ELR (cell line): Measurements from ENCODE around the gene RBM12.
"Not testable (repeated sequence)": the region's sequence is repeated elsewhere in the genome, so short reads cannot be mapped to it uniquely, and the experiment has no call there.

Experiments used
- DNase-seq: peaks from one replicate; pipeline ENCODE4 v3.0.0-alpha.2; 2015; ENCODE audit warnings: low read depth

RBM12 gene

GRCh38 chr20:35664466-35665206, at the start of gene RBM12, which contains the start of gene CPNE1:
TSS of gene RBM12 (minus strand) at chr20:35664900. CDS start at chr20:35655322, 9,578 bp downstream.
TSS of gene CPNE1 (minus strand) at chr20:35664900. CDS start at chr20:35632923, 31,977 bp downstream.
- peak; percentile 97 for DNase-seq

GRCh38 chr20:35714127-35714526, 49.4 kb upstream of the RBM12 start:
- DNase-seq, result no peak

- DNase-seq, result not testable (repeated sequence)
These were observed 48.4 kb upstream of the RBM12 start for GRCh38 chr20:35713120-35713519.

GRCh38 chr20:35711588-35712209, 47.0 kb upstream of the RBM12 start:
- DNase-seq, result no peak

- no peak for DNase-seq
These were observed 46.3 kb upstream of the RBM12 start for GRCh38 chr20:35710884-35711587.

- DNase-seq, result no peak
These were observed 45.3 kb upstream of the RBM12 start for GRCh38 chr20:35710039-35710438.

- DNase-seq, result peak; percentile 8
These were observed 44.6 kb upstream of the RBM12 start for GRCh38 chr20:35709259-35709658.

GRCh38 chr20:35708502-35708901, 43.8 kb upstream of the RBM12 start:
- peak; percentile 6 for DNase-seq

GRCh38 chr20:35706591-35707529, 42.2 kb upstream of the RBM12 start:
- DNase-seq, result peak; percentile 2

GRCh38 chr20:35705894-35706293, 41.2 kb upstream of the RBM12 start:
- peak; percentile 0 for DNase-seq

- no peak for DNase-seq
These were observed 40.0 kb upstream of the RBM12 start for GRCh38 chr20:35704514-35705261.

- peak; percentile 31 for DNase-seq
These were observed 38.4 kb upstream of the RBM12 start for GRCh38 chr20:35702824-35703695.

- DNase-seq, result peak; percentile 72
These were observed 37.5 kb upstream of the RBM12 start for GRCh38 chr20:35702051-35702823.

- peak; percentile 44 for DNase-seq
These were observed 36.0 kb upstream of the RBM12 start for GRCh38 chr20:35700625-35701148.

- no peak for DNase-seq
These were observed 35.4 kb upstream of the RBM12 start for GRCh38 chr20:35699957-35700624.

GRCh38 chr20:35699127-35699956, 34.6 kb upstream of the RBM12 start, which contains the start of the genes NFS1 and ROMO1:
TSS of gene NFS1 (minus strand) at chr20:35699352. CDS start at chr20:35699288, 64 bp downstream.
TSS of gene ROMO1 (plus strand) at chr20:35699405. CDS start at chr20:35699633, 228 bp downstream.
- DNase-seq, result peak; percentile 93
